Urinary bladder (tissue), 4 donors: Measurements from ENCODE around the gene CGB7. TPM values are rescaled to one million over a fixed set of nuclear protein-coding genes. Genes with fewer than 3 reads are reported as not detected.
"Not testable (repeated sequence)": the region's sequence is repeated elsewhere in the genome, so short reads cannot be mapped to it uniquely, and the experiment has no call there.

Experiments used
- DNase-seq: peaks from one replicate; pipeline ENCODE4 v3.0.0-alpha.2; 2015; ENCODE audit errors: extremely low spot score
- H3K27ac ChIP-seq: one replicate; pipeline ENCODE4 v1.5.1; 2013; ENCODE audit warnings: low read depth, mild to moderate bottlenecking, moderate library complexity
- H3K36me3 ChIP-seq: one replicate; pipeline ENCODE4 v1.6.1; 2013; ENCODE audit warnings: mild to moderate bottlenecking, moderate library complexity; ENCODE audit not compliant: insufficient read depth
- H3K4me1 ChIP-seq: one replicate; pipeline ENCODE4 v1.6.1; 2013; ENCODE audit warnings: mild to moderate bottlenecking, moderate library complexity; ENCODE audit not compliant: insufficient read depth
- H3K4me3 ChIP-seq: one replicate; pipeline ENCODE4 v1.5.1; 2013; ENCODE audit warnings: low read depth, low read length
- WGBS: extraction: QIAGEN DNeasy Blood & Tissue Kit; methylation state at CpG from one replicate; pipeline ENCODE4 v1.1.7; 2013; 5-methylcytosine and 5-hydroxymethylcytosine counted together
- polyA plus RNA-seq: library from polyadenylated mRNA; stranded (reverse); fragments of 200-250 nt; gene quantifications from one replicate; pipeline ENCODE4 v1.2.3, GENCODE V29; 2013
- total RNA-seq: library from RNA; depleted of rRNA; stranded (reverse); fragments of >200 nt; gene quantifications from one replicate; pipeline ENCODE4 v1.2.3, GENCODE V29; 2014
- donor health status: healthy with polysubstance abuse.
- donor health status: healthy.

The CGB7 gene
- total and polyA plus RNA-seq, 2 donors = 0.37 TPM; not detected in 1

- no peaks in the 10 kb centered on the region for H3K36me3 ChIP-seq
- no peak overlapping the region for H3K27ac ChIP-seq
- H3K4me1 ChIP-seq = no peaks in the 10 kb centered on the region
- DNase-seq = no peak
- H3K4me3 ChIP-seq = no peak overlapping the region
- 74% methylated on average over 17 of the region's 17 CpGs for WGBS
Measured at GRCh38 chr19:49042177-49042576, 15.4 kb downstream of the CGB7 start.

DNA sequence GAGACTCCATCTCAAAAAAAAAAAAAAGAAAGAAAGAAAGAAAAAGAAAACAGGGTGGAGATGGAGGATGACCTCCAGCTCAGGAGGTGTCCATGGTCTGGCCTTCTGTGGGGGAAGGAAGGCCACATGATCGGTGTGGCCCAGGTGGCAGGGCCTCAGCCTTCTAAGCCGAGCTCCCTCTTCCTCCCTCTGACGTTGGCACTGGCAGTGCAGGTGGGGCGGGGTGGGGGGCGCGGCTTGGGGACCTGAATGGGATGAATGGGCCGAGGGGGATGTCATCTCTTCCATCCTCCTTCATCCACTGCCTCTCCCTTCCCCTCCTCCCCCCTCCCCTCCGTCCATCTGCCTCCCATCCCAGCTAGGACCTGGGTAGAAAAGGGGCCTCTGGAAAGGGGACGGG is 17.8 kb downstream of the CGB7 start:
- H3K4me3 ChIP-seq, H3K4me1 ChIP-seq, H3K36me3 ChIP-seq, DNase-seq, H3K27ac ChIP-seq: not testable (repeated sequence)
- WGBS = 67% methylated on average over 8 of the region's 9 CpGs

GRCh38 chr19:49038557-49039276 is 18.8 kb downstream of the CGB7 start:
- H3K36me3 ChIP-seq, H3K27ac ChIP-seq, DNase-seq, H3K4me3 ChIP-seq, H3K4me1 ChIP-seq: not testable (repeated sequence)
- WGBS = 84% methylated on average over 26 of the region's 26 CpGs

DNA sequence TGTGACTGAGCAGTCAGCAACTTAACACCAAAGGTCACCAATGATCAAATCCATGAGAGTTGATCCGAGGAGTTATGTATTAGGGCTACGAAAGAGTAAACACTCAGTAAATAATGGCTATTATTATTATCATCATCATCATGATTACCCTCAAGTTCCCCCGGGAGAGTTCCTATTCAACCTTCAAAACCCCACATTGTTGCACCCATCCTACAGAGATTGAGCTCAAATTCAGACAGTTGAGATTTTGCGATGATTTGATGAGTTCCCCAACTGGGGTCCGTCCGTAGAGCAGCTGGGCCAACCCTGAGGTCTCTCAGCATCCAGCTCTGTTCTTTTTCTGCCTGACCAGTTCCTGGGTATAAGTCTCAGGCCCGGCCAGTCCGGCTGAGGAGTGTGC is 19.4 kb downstream of the CGB7 start:
- H3K27ac ChIP-seq, H3K4me1 ChIP-seq, DNase-seq, H3K36me3 ChIP-seq, H3K4me3 ChIP-seq: not testable (repeated sequence)
- 87% methylated on average over 8 of the region's 8 CpGs for WGBS

GRCh38 chr19:49036815-49037214 is 20.7 kb downstream of the CGB7 start, which contains the start of gene CGB1:
CGB1 (minus strand) TSS chr19:49036895; CDS start chr19:49036711, 184 bp downstream.
- not testable (repeated sequence) for H3K4me1 ChIP-seq, H3K4me3 ChIP-seq, H3K36me3 ChIP-seq, DNase-seq, H3K27ac ChIP-seq
- 50% methylated on average over 18 of the region's 18 CpGs for WGBS

- not testable (repeated sequence) for H3K36me3 ChIP-seq, H3K4me3 ChIP-seq, H3K4me1 ChIP-seq, H3K27ac ChIP-seq, DNase-seq
- 32% methylated on average over 28 of the region's 28 CpGs for WGBS
Measured at GRCh38 chr19:49031642-49032301, 25.8 kb downstream of the CGB7 start, which contains the start of gene CGB2. CGB2 (plus strand) TSS chr19:49031890; CDS start chr19:49032096, 206 bp downstream.

DNA sequence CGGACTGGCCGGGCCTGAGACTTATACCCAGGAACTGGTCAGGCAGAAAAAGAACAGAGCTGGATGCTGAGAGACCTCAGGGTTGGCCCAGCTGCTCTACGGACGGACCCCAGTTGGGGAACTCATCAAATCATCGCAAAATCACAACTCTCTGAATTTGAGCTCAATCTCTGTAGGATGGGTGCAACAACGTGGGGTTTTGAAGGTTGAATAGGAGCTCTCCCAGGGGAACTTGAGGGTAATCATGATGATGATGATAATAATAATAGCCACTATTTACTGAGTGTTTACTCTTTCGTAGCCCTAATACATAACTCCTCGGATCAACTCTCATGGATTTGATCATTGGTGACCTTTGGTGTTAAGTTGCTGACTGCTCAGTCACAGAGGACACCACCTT is 27.2 kb downstream of the CGB7 start:
- H3K27ac ChIP-seq, H3K4me3 ChIP-seq, DNase-seq, H3K36me3 ChIP-seq, H3K4me1 ChIP-seq: not testable (repeated sequence)
- WGBS = 91% methylated on average over 6 of the region's 8 CpGs

DNA sequence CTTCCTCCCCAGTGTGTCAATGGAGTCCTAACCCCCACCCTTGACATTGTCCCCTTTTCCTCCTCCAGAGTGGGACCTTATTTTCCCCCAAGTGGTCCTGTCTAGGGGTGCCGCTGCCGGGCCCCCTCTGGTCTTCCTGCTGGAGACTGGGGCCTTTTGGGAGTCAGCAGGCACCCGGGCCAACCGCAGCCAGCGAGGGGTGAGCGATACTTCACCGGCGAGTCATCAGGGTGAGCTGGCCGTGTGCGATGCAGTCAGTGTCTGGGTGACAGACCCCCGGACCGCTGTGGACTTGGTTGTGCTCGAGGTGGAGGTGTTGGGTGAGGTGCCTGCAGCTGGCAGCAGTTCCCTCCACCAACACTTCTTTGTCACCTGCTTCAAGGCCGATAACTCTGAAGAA is 27.8 kb downstream of the CGB7 start:
- H3K4me1 ChIP-seq, DNase-seq, H3K36me3 ChIP-seq, H3K27ac ChIP-seq, H3K4me3 ChIP-seq: not testable (repeated sequence)
- WGBS = 83% methylated on average over 14 of the region's 14 CpGs

GRCh38 chr19:49028686-49029085 is 28.9 kb downstream of the CGB7 start:
- 74% methylated on average over 9 of the region's 9 CpGs for WGBS
- H3K36me3 ChIP-seq, H3K4me1 ChIP-seq, H3K4me3 ChIP-seq, DNase-seq, H3K27ac ChIP-seq: not testable (repeated sequence)

- H3K36me3 ChIP-seq, H3K27ac ChIP-seq, DNase-seq, H3K4me1 ChIP-seq, H3K4me3 ChIP-seq: not testable (repeated sequence)
- 75% methylated on average over 23 of the region's 23 CpGs for WGBS
Measured at GRCh38 chr19:49025599-49025998, 31.9 kb downstream of the CGB7 start.

DNA sequence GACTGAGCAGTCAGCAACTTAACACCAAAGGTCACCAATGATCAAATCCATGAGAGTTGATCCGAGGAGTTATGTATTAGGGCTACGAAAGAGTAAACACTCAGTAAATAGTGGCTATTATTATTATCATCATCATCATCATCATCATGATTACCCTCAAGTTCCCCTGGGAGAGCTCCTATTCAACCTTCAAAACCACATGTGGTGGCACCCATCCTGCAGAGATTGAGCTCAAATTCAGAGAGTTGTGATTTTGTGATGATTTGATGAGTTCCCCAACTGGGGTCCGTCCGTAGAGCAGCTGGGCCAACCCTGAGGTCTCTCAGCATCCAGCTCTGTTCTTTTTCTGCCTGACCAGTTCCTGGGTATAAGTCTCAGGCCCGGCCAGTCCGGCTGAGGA is 32.5 kb downstream of the CGB7 start:
- DNase-seq, H3K4me1 ChIP-seq, H3K36me3 ChIP-seq, H3K27ac ChIP-seq, H3K4me3 ChIP-seq: not testable (repeated sequence)
- 89% methylated on average over 4 of the region's 6 CpGs for WGBS

DNA sequence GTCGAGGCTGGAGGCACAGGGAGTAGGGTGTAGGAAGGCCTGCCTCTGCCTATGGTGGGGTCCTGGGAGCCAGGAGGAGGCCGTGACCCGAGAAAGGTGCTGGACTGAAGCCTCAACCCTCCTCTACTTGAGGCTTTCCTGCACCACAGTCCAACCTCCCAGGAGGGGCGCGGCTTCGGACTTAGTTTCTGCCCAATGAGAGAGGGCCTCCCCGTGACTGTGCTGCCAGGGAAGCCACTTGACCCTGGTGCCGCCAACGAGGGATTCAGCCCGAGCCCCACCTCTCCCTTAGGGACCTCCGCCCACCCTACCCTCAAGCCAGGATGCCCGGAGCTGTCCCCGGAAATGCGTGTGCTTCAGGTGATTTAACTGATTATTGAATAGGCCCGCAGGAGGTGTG is 33.3 kb downstream of the CGB7 start, which contains the start of gene CGB3:
Gene CGB3 (minus strand): TSS at position 101 of the 400 bp plus-strand sequence. CDS start 362 bp downstream, outside the sequence.
- H3K27ac ChIP-seq, H3K36me3 ChIP-seq, H3K4me1 ChIP-seq, H3K4me3 ChIP-seq, DNase-seq: not testable (repeated sequence)
- WGBS = 63% methylated on average over 11 of the region's 15 CpGs

DNA sequence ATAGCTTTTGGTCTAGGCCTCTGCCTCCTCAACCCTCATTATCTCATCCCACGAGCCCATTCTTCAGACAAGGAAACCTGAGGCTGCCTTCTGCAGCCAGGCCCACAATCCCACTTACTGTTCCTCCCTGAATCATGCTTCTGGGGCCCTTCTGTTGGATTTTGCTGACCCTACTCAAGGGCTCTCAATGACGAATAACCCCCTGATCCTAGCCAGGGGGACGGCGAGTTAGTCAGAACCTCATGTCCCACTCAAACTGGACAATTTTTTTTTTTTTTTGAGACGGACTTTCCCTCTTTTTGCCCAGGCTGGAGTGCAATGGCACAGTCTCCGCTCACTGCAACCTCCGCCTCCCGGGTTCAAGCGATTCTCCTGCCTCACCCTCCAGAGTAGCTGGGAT is 35.4 kb downstream of the CGB7 start:
- Histone ChIP-seq H3K4me1 (no peaks in the 10 kb centered on the region), H3K36me3 (no peaks in the 10 kb centered on the region), H3K4me3 (no peak overlapping the region), H3K27ac (no peak overlapping the region)
- DNase-seq = no peak
- WGBS = 94% methylated on average over 9 of the region's 9 CpGs
